ENCODE results near the gene FOXP1. TPM values are rescaled to one million over a fixed set of nuclear protein-coding genes. Genes with fewer than 3 reads are reported as not detected.

Gene FOXP1
- total RNA-seq, 4 donors from 2014 or later: 181 to 225 (median 205) TPM

- Histone ChIP-seq H3K9me3 (no peaks in the 10 kb centered on the region), H3K4me1 (peaks cover 20 to 97% (median 82%) of the 10 kb centered on the region in 4 donors), H3K27me3 (no peaks in the 10 kb centered on the region), H3K36me3 (no peaks in the 10 kb centered on the region), H3K27ac (replicated peaks in 1 of 4) (peak overlapping the region; percentile 25 to 41 (median 33)), H3K4me3 (no peak overlapping the region)
- intact Hi-C loops (cut with DNase I): no loop called here
- WGBS: 60% methylated on average over 5 of the region's 5 CpGs
- DNase-seq (ENCODE audit: extremely low spot score): no peak
- TF ChIP-seq POLR2AphosphoS5 (IDR thresholded peaks at IDR 0.05) (peak in 1 of 2 donors; percentile 7), POLR2A (IDR thresholded peaks at IDR 0.05; ENCODE audit: low read depth) (no peak), EP300 (IDR thresholded peaks at IDR 0.05) (no peak)
These were observed 486.0 kb downstream of the FOXP1 start for GRCh38 chr3:71097557-71097956.

DNA sequence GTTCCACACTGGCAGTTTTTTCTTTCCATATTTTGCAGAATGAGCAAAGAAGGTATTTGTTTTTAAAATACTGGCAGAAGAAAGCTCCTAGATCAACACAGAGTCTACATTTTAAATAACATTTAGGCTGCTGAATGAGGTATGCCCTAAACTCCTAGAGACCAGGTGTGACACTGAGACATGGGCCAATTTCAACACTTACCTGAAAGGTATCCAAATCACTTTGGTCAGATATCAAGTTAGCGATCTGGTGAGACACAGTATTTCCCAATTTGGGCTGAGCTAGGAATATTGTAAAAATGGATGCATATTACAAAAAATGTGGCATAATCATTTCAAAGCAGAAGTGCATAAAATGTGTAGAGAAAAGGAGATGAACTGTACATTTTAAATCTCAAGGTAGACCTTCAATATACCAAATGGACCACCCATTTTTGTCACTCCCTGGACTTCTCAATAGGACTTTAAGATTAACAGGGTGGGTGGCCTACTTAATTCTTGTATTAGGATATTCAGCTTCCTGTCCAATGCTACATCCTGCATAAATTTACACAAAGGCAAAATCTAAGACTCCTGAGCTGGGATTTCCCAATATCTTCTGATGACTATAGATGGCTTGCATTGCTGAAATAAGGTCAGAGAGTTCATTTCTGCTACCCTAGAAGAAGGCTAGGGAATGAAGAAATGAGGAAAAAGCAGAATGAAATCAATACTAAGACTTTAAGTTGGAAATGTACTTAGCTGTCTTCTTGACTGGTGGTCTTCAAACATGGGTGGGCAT lies 487.8 kb downstream of the FOXP1 start:
- peaks cover 4 to 84% (median 69%) of the 10 kb centered on the region in 4 donors for H3K4me1 ChIP-seq
- H3K27me3 ChIP-seq: no peaks in the 10 kb centered on the region
- TF ChIP-seq EP300 (IDR thresholded peaks at IDR 0.05): no peak
- TF ChIP-seq CTCF (IDR thresholded peaks at IDR 0.05): no peak
- no peak for TF ChIP-seq POLR2AphosphoS5 (IDR thresholded peaks at IDR 0.05)
- TF ChIP-seq POLR2A (IDR thresholded peaks at IDR 0.05; ENCODE audit: low read depth): no peak
- intact Hi-C loops (cut with DNase I): no loop called here
- H3K9me3 ChIP-seq: no peaks in the 10 kb centered on the region
- DNase-seq (ENCODE audit: extremely low spot score): no peak
- H3K4me3 ChIP-seq: no peak overlapping the region
- peak overlapping the region; percentile 5 to 63 (median 40) for H3K27ac ChIP-seq (replicated peaks in 1 of 4)
- no peaks in the 10 kb centered on the region for H3K36me3 ChIP-seq
- 83% methylated on average over 1 of the region's 1 CpG for WGBS

- Histone ChIP-seq H3K9me3 (no peaks in the 10 kb centered on the region), H3K27me3 (no peaks in the 10 kb centered on the region), H3K27ac (replicated peaks in 1 of 4) (peak overlapping the region; percentile 5 to 63 (median 34)), H3K4me3 (no peak overlapping the region), H3K36me3 (no peaks in the 10 kb centered on the region), H3K4me1 (peaks cover 0 to 82% (median 65%) of the 10 kb centered on the region in 4 donors)
- no peak for DNase-seq (ENCODE audit: extremely low spot score)
- TF ChIP-seq EP300 (IDR thresholded peaks at IDR 0.05) (no peak), POLR2AphosphoS5 (IDR thresholded peaks at IDR 0.05) (no peak), CTCF (IDR thresholded peaks at IDR 0.05) (no peak), POLR2A (IDR thresholded peaks at IDR 0.05; ENCODE audit: low read depth) (no peak)
- intact Hi-C loops (cut with DNase I): no loop called here
- WGBS: 65% methylated on average over 5 of the region's 5 CpGs
These were observed 488.8 kb downstream of the FOXP1 start for GRCh38 chr3:71094658-71095209.

DNA sequence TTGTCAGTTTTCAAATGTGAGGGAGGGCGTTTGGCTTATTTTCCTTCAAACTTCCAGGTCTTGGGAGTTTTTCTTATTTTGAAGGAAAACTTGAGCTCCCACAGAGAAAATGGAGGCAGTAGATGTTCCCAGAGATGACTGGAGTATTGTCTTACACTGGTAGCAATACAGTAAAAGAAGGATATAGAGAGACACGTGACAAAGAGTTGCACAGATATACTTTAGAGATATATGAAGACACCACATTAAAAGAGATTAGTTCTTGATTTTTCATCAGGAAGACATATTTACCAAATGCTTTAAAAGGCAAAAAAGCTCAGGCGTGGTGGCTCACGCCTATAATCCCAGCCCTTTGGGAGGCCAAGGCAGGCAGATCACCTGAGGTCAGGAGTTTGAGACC lies 490.9 kb downstream of the FOXP1 start:
- peak overlapping the region in 1 of 4 donors; percentile 55 for H3K27ac ChIP-seq (replicated peaks in 1 of 4)
- 91% methylated on average over 4 of the region's 4 CpGs for WGBS

More for the DNA sequence above, 490.9 kb downstream of the FOXP1 start:
- TF ChIP-seq CTCF (IDR thresholded peaks at IDR 0.05) (no peak), POLR2A (IDR thresholded peaks at IDR 0.05; ENCODE audit: low read depth) (no peak), EP300 (IDR thresholded peaks at IDR 0.05) (no peak)
- no peaks in the 10 kb centered on the region for H3K36me3 ChIP-seq
- no peak overlapping the region for H3K4me3 ChIP-seq
- intact Hi-C loops (cut with DNase I): no loop called here
- peaks cover 12 to 82% (median 65%) of the 10 kb centered on the region in 4 donors for H3K4me1 ChIP-seq
- no peaks in the 10 kb centered on the region for H3K27me3 ChIP-seq
- no peak for DNase-seq (ENCODE audit: extremely low spot score)
- H3K9me3 ChIP-seq: no peaks in the 10 kb centered on the region

All from esophagus muscularis mucosa (tissue), 4 donors.